HepG2 (cell line): ENCODE results near the gene ZER1. TPM values are rescaled to one million over a fixed set of nuclear protein-coding genes. Genes with fewer than 3 reads are reported as not detected.
A peak's percentile ranks its signal among the peaks of the same experiment; 100 is the strongest.

Experiments used
- AHDC1 ChIP-seq: sonication (generic); formaldehyde crosslinking; IDR thresholded peaks from 2 replicates; pipeline ENCODE4 v1.5.1; 2020; ENCODE audit warnings: mild to moderate bottlenecking, missing genetic modification reagents, borderline replicate concordance
- FOXK2 ChIP-seq: fragments of 450-650 bp; IDR thresholded peaks from 2 replicates; pipeline ENCODE4 v1.6.1; 2016
- HDAC1 ChIP-seq: sonication (generic); formaldehyde crosslinking; IDR thresholded peaks from 2 replicates; pipeline ENCODE4 v1.5.1; 2020; ENCODE audit warnings: mild to moderate bottlenecking, missing genetic modification reagents
- HOXA7 ChIP-seq: sonication (generic); formaldehyde crosslinking; IDR thresholded peaks from 2 replicates; pipeline ENCODE4 v1.8.1; 2022; ENCODE audit warnings: mild to moderate bottlenecking, missing genetic modification reagents, moderate library complexity
- MED1 ChIP-seq: sonication (generic); formaldehyde crosslinking; IDR thresholded peaks from 2 replicates; pipeline ENCODE4 v1.4.0; 2020; ENCODE audit warnings: missing genetic modification reagents
- MLLT10 ChIP-seq: sonication (generic); formaldehyde crosslinking; IDR thresholded peaks from 2 replicates; pipeline ENCODE4 v1.4.0; 2020; ENCODE audit warnings: missing genetic modification reagents
- PRDM15 ChIP-seq: sonication (generic); formaldehyde crosslinking; IDR thresholded peaks from 2 replicates; pipeline ENCODE4 v1.4.0; 2020; ENCODE audit warnings: missing genetic modification reagents
- RFX3 ChIP-seq: IDR thresholded peaks from 2 replicates; pipeline ENCODE4 v1.6.1; 2016; ENCODE audit warnings: missing biosample characterization, missing genetic modification reagents
- RFXANK ChIP-seq: IDR thresholded peaks from 2 replicates; pipeline ENCODE4 v1.6.1; 2016
- SAP130 ChIP-seq: IDR thresholded peaks from 2 replicates; pipeline ENCODE4 v1.6.1; 2016; ENCODE audit warnings: low read depth
- SP5 ChIP-seq: IDR thresholded peaks from 2 replicates; pipeline ENCODE4 v1.6.1; 2016; ENCODE audit warnings: low read depth, borderline replicate concordance
- TFE3 ChIP-seq: IDR thresholded peaks from 2 replicates; pipeline ENCODE4 v1.6.1; 2016
- ZBTB42 ChIP-seq: sonication (generic); formaldehyde crosslinking; IDR thresholded peaks from 2 replicates; pipeline ENCODE4 v1.5.0; 2020; ENCODE audit warnings: mild to moderate bottlenecking, missing genetic modification reagents
- ZMAT3 ChIP-seq: sonication (generic); formaldehyde crosslinking; conservative IDR thresholded peaks from 2 replicates; pipeline ENCODE4 v1.7.0; 2021; ENCODE audit warnings: missing genetic modification reagents
- ZNF33A ChIP-seq: sonication (generic); formaldehyde crosslinking; IDR thresholded peaks from 2 replicates; pipeline ENCODE4 v1.5.1; 2020; ENCODE audit warnings: missing genetic modification reagents, mild to moderate bottlenecking, moderate library complexity, borderline replicate concordance
- ZNF556 ChIP-seq: sonication (generic); formaldehyde crosslinking; IDR thresholded peaks from 2 replicates; pipeline ENCODE4 v1.4.0; 2020; ENCODE audit warnings: mild to moderate bottlenecking, missing genetic modification reagents, borderline replicate concordance
- ZNF644 ChIP-seq: IDR thresholded peaks from 2 replicates; pipeline ENCODE4 v1.6.1; 2016; ENCODE audit warnings: low read depth
- ZNF710 ChIP-seq: sonication (generic); formaldehyde crosslinking; IDR thresholded peaks from 2 replicates; pipeline ENCODE4 v1.5.0; 2020; ENCODE audit warnings: mild to moderate bottlenecking, missing genetic modification reagents, borderline replicate concordance
- polyA plus RNA-seq, 8 experiments: library from polyadenylated mRNA; depleted of rRNA in 3 of 8; stranded (reverse) in 7 of 8; unstranded in 1 of 8; fragments of >200 nt; fragmentation: Illumina TruSeq in 4 of 8; extraction: Trizol in 4 of 8; gene quantifications; 2 replicates each; pipeline versions ENCODE4 v1.2.1 to v1.2.3, GENCODE V29; 2011 to 2016; ENCODE audit warnings: low read depth in 4 of 8, missing spikeins in 1 of 8, mixed read lengths in 1 of 8; ENCODE audit not compliant: insufficient read depth in 1 of 8
- total RNA-seq, 5 experiments: library from RNA; depleted of rRNA; stranded (reverse); fragments of >200 nt; fragmentation: Illumina TruSeq; extraction: Trizol; gene quantifications; 2 replicates each; pipeline ENCODE4 v1.2.3, GENCODE V29; 2016; ENCODE audit warnings: low read depth in 1 of 5

The ZER1 gene
- total and polyA plus RNA-seq, 2 of the 13 experiments (the other 11 are each of a cell fraction or from before 2014, with no cell fraction given) = 7.7 to 40.0 TPM

GRCh38 chr9:128702445-128702948 lies 69.2 kb downstream of the ZER1 start, which contains the start of gene PKN3 (continued):
- TF ChIP-seq AHDC1 (CRISPR knock-in tag) = no peak
- peak; percentile 77; the same call in 1 of the 2 replicates for TF ChIP-seq ZMAT3 (CRISPR knock-in tag)
- no peak for TF ChIP-seq ZNF644 (CRISPR knock-in tag)
- no peak for TF ChIP-seq HOXA7 (CRISPR knock-in tag)
- 0 out of 2 replicates have a peak, but pooled peaks have one; percentile 29 for TF ChIP-seq ZNF710 (CRISPR knock-in tag)
- 0 out of 2 replicates have a peak, but pooled peaks have one; percentile 7 for TF ChIP-seq SP5 (CRISPR knock-in tag)
- peak; percentile 93 for TF ChIP-seq PRDM15
- 0 out of 2 replicates have a peak, but pooled peaks have one; percentile 51 for TF ChIP-seq ZNF33A (CRISPR knock-in tag)
- no peak for TF ChIP-seq RFX3 (CRISPR knock-in tag)
- 0 out of 2 replicates have a peak, but pooled peaks have one; percentile 6 for TF ChIP-seq TFE3 (CRISPR knock-in tag)
- peak; percentile 62 for TF ChIP-seq HDAC1
- peak; percentile 14; the same call in 1 of the 2 replicates for TF ChIP-seq MED1 (CRISPR knock-in tag)
- no peak for TF ChIP-seq MLLT10 (CRISPR knock-in tag)
- 0 out of 2 replicates have a peak, but pooled peaks have one; percentile 17 for TF ChIP-seq ZBTB42
- TF ChIP-seq SAP130 (CRISPR knock-in tag) = peak; percentile 70; the same call in 1 of the 2 replicates
- TF ChIP-seq RFXANK (CRISPR knock-in tag) = no peak
- peak; percentile 81 for TF ChIP-seq ZNF556 (CRISPR knock-in tag)
- TF ChIP-seq FOXK2 = no peak
